SK-N-SH (cell line): ENCODE results near the gene PRR18. TPM values are rescaled to one million over a fixed set of nuclear protein-coding genes. Genes with fewer than 3 reads are reported as not detected.
A peak's percentile ranks its signal among the peaks of the same experiment; 100 is the strongest.

Source experiments
- CTCF ChIA-PET: fragments of 300-600, 350-600 bp; formaldehyde crosslinking; extraction: SDS; loops from one replicate; lab custom pipeline; 2021; lab: Yijun Ruan, JAX
- POLR2A ChIA-PET: fragments of 350-600 bp; sonication (Branson Sonifier 250); formaldehyde crosslinking; extraction: SDS; loops from one replicate; lab custom pipeline; 2020; ENCODE audit warnings: antibody characterized with exemption, inconsistent platforms; lab: Yijun Ruan, JAX
- DNase-seq: peaks from one replicate; pipeline ENCODE4 v3.0.0; 2012
- H2AFZ ChIP-seq: fragments of 200-600 bp; sonication (generic); 2 replicates; pipeline ENCODE4 v1.8.1; 2016; ENCODE audit warnings: antibody characterized with exemption, mild to moderate bottlenecking, low read depth
- H3F3A ChIP-seq: fragments of 200-600 bp; sonication (generic); replicated peaks from 2 replicates; pipeline ENCODE3; 2016; ENCODE audit warnings: antibody characterized with exemption, mild to moderate bottlenecking; ENCODE audit not compliant: insufficient read depth
- H3K27ac ChIP-seq, 2 experiments: fragments of 200-500 bp in 1 of 2; fragments of 200-600 bp in 1 of 2; sonication (Bioruptor generic) in 1 of 2; sonication (generic), shearing (Covaris generic) in 1 of 2; 2 replicates each; pipeline versions ENCODE4 v1.5.1 to v1.6.1; 2014 to 2016; ENCODE audit warnings: low read depth in 2 of 2, inconsistent platforms in 1 of 2, low read length in 1 of 2, mild to moderate bottlenecking in 1 of 2, mixed read lengths in 1 of 2
- H3K27me3 ChIP-seq: fragments of 200-600 bp; sonication (generic), shearing (Covaris generic); 2 replicates; pipeline ENCODE4 v1.6.1; 2016; ENCODE audit warnings: mixed run types; ENCODE audit not compliant: insufficient read depth
- H3K36me3 ChIP-seq, 2 experiments: fragments of 200-500 bp in 1 of 2; fragments of 200-600 bp in 1 of 2; sonication (Bioruptor generic) in 1 of 2; sonication (generic) in 1 of 2; replicated peaks in 1 of 2; 2 replicates each; pipeline versions ENCODE3 to v1.5.1; 2014 to 2016; ENCODE audit warnings: low read length in 1 of 2, mild to moderate bottlenecking in 1 of 2; ENCODE audit not compliant: insufficient read depth in 2 of 2, control insufficient read depth in 1 of 2
- H3K4me1 ChIP-seq, 2 experiments: fragments of 200-500 bp in 1 of 2; fragments of 200-600 bp in 1 of 2; sonication (Bioruptor generic) in 1 of 2; sonication (generic), shearing (Covaris generic) in 1 of 2; 2 replicates each; pipeline versions ENCODE4 v1.5.1 to v1.6.1; 2014 to 2016; ENCODE audit warnings: low read depth in 1 of 2, low read length in 1 of 2, mixed run types in 1 of 2; ENCODE audit not compliant: insufficient read depth in 2 of 2, control insufficient read depth in 1 of 2
- H3K4me2 ChIP-seq: fragments of 200-600 bp; sonication (generic), shearing (Covaris generic); 2 replicates; pipeline ENCODE4 v1.6.1; 2017; ENCODE audit warnings: mixed run types
- H3K4me3 ChIP-seq, 2 experiments: fragments of 200-500 bp in 1 of 2; fragments of 200-600 bp in 1 of 2; sonication (Bioruptor generic) in 1 of 2; sonication (generic), shearing (Covaris generic) in 1 of 2; 2 replicates each; pipeline versions ENCODE4 v1.5.1 to v1.8.1; 2014 to 2016; ENCODE audit warnings: low read depth in 2 of 2, inconsistent platforms in 1 of 2, low read length in 1 of 2, mild to moderate bottlenecking in 1 of 2, mixed read lengths in 1 of 2, moderate library complexity in 1 of 2
- H3K79me2 ChIP-seq: fragments of 200-600 bp; sonication (generic); 2 replicates; pipeline ENCODE4 v1.8.1; 2017; ENCODE audit warnings: mild to moderate bottlenecking; ENCODE audit not compliant: insufficient read depth
- H3K9ac ChIP-seq: fragments of 200-600 bp; sonication (generic); 2 replicates; pipeline ENCODE4 v1.6.1; 2017; ENCODE audit warnings: mixed run types
- H3K9me2 ChIP-seq: fragments of 200-600 bp; sonication (generic); 2 replicates; pipeline ENCODE4 v1.6.1; 2017; ENCODE audit warnings: mixed run types
- H3K9me3 ChIP-seq: fragments of 200-600 bp; sonication (generic); 2 replicates; pipeline ENCODE4 v1.6.1; 2017; ENCODE audit warnings: mixed run types, mild to moderate bottlenecking, moderate library complexity
- H4K20me1 ChIP-seq: fragments of 200-600 bp; sonication (generic); 2 replicates; pipeline ENCODE4 v1.6.1; 2017; ENCODE audit warnings: mild to moderate bottlenecking, mixed run types; ENCODE audit not compliant: insufficient read depth
- CHD2 ChIP-seq: fragments of 150-350 bp; IDR thresholded peaks from 2 replicates; pipeline ENCODE4 v1.6.1; 2018; ENCODE audit warnings: low read length; ENCODE audit not compliant: partially characterized antibody
- CTCF ChIP-seq: fragments of 200-600 bp; sonication (generic); IDR thresholded peaks from 2 replicates; pipeline ENCODE4 v1.6.1; 2017; ENCODE audit warnings: antibody characterized with exemption, mild to moderate bottlenecking, moderate library complexity
- ELF1 ChIP-seq: IDR thresholded peaks from 2 replicates; pipeline ENCODE4 v1.4.0; 2012
- EP300 ChIP-seq, 2 experiments: IDR thresholded peaks; 2 replicates each; pipeline versions ENCODE4 v1.4.0 to v1.6.1; 2012; ENCODE audit warnings: borderline replicate concordance in 1 of 2, low read depth in 1 of 2, low read length in 1 of 2
- FOSL2 ChIP-seq: IDR thresholded peaks from 2 replicates; pipeline ENCODE4 v1.4.0; 2012; ENCODE audit warnings: low read depth, mild to moderate bottlenecking, moderate library complexity, borderline replicate concordance
- GABPA ChIP-seq: IDR thresholded peaks from 2 replicates; pipeline ENCODE4 v1.4.0; 2012; ENCODE audit warnings: low read depth, mild to moderate bottlenecking
- POLR2AphosphoS5 ChIP-seq: IDR thresholded peaks from 2 replicates; pipeline ENCODE4 v1.6.1; 2012; ENCODE audit warnings: low read depth, low read length
- RCOR1 ChIP-seq: fragments of 150-350 bp; IDR thresholded peaks from 2 replicates; pipeline ENCODE4 v1.6.1; 2017; ENCODE audit warnings: antibody characterized with exemption, low read length
- SIN3A ChIP-seq: IDR thresholded peaks from 2 replicates; pipeline ENCODE4 v1.6.1; 2012; ENCODE audit warnings: low read depth, mild to moderate bottlenecking, low read length, moderate library complexity, borderline replicate concordance
- TAF1 ChIP-seq: IDR thresholded peaks from 2 replicates; pipeline ENCODE4 v1.6.1; 2012; ENCODE audit warnings: low read depth, mild to moderate bottlenecking, low read length, moderate library complexity, borderline replicate concordance
- TCF12 ChIP-seq: IDR thresholded peaks from 2 replicates; pipeline ENCODE4 v1.4.0; 2012
- USF2 ChIP-seq: fragments of 150-350 bp; IDR thresholded peaks from 2 replicates; pipeline ENCODE4 v1.6.1; 2017; ENCODE audit warnings: antibody characterized with exemption, low read length, low read depth, borderline replicate concordance
- YY1 ChIP-seq: IDR thresholded peaks from 2 replicates; pipeline ENCODE4 v1.4.0; 2012; ENCODE audit warnings: low read depth, mild to moderate bottlenecking
- WGBS: methylation state at CpG from one replicate; pipeline ENCODE4 v1.1.6; 2017; ENCODE audit warnings: low lambda C conversion rate; 5-methylcytosine and 5-hydroxymethylcytosine counted together
- polyA plus RNA-seq, 3 experiments: library from polyadenylated mRNA; depleted of rRNA; stranded (reverse); fragments of >200 nt; gene quantifications; 2 replicates each; pipeline ENCODE4 v1.2.3, GENCODE V29; 2012

Gene PRR18
- polyA plus RNA-seq, 1 of the 3 experiments (the other 2 are of a cell fraction), result 0.02 TPM

DNA sequence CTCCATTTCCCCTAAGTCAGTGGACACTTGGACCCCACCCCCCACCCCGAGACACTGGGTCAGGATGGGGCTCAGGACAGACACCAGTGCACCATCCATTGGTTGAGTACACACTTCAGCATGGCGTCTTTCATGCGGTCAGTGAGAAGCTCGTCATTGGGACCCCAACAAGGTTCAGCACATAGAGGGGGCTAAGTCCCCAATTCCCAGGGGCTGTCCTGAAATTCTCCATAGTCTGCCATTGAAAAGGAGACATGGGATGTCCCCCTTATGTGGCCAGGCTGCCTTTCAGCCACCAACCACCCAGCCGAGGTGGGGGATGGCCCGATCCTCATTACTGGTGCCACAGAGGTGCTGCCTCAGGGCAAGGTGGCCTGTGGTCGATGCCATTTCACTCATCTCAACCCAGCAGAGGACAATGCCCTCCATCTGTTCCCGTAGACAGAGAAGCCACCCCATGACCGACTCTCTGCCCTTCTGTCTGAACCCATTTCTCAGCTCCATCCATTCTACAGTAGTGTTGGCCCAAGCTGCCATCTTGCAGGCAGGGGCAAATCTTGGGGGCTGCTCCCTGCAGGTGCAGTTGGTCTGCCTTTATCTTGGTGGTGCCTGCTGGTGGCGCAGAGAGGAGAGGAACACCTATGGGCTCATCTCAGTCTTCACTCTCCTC is 37.4 kb downstream of the PRR18 start (continued):
- TF ChIP-seq USF2 (no peak), SIN3A (no peak), ELF1 (no peak), CTCF (no peak), YY1 (no peak), CHD2 (no peak), FOSL2 (no peak), RCOR1 (no peak), POLR2AphosphoS5 (no peak), GABPA (no peak)

DNA sequence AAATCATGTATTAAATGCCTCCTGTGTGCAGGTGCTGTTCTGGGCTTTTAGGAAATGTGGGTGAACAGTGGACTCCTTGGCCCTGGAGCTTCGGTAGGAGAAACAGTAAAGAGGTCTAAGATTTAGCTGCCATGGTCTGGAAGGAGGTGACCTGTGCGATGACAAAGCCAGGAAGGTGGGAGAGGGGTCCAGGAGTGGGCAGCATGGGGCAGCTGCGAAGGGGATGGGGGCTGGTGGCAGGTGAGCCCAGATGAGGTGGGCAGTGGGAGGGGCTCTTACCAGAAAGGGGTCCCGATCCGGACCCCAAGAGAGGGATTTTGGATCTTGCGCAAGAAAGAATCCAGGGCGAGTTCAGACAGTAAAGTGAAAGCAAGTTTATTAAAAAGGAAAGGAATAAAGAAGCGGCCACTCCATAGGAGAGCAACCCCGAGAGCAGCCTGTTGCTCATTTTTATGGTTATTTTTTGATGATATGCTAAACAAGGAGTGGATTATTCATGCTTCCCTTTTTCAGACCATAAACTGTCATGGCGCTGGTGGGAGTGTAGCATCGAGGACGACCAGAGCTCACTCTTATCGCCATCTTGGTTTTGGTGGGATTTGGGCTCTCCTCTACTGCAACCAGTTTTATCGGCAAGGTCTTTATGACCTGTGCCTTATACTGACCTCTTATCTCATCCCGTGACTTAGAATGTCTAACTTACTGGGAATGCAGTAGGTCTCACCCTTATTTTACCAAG is 38.7 kb downstream of the PRR18 start:
- ChIA-PET POLR2A (no interaction called here), CTCF (interaction anchor here (0.9 to 1.6 kb wide), 5 partner anchors 8 to 131 kb away, joined by 3 to 5 read pairs (median 3); no protein-coding TSS in a partner anchor)
- H3K36me3 ChIP-seq, result no peaks in the 10 kb centered on the region
- H3K27me3 ChIP-seq, result peaks cover 10% of the 10 kb centered on the region; the same call in 1 of the 2 replicates
- peak overlapping the region; percentile 65 for H3K4me2 ChIP-seq
- no peaks in the 10 kb centered on the region for H3K9me3 ChIP-seq
- H3F3A ChIP-seq, result no peaks in the 10 kb centered on the region
- H3K27ac ChIP-seq, result no peak overlapping the region
- no peak overlapping the region for H3K9ac ChIP-seq
- TF ChIP-seq EP300 (IDR thresholded peaks at IDR 0.05; ENCODE audit: borderline replicate concordance in 1 of 2, low read depth in 1 of 2, low read length in 1 of 2) (no peak), TAF1 (no peak), TCF12 (no peak)
- no peak overlapping the region for H2AFZ ChIP-seq
- no peaks in the 10 kb centered on the region; a peak in 1 of 4 replicates for H3K4me1 ChIP-seq
- H3K4me3 ChIP-seq, result peak overlapping the region in 1 of 2 experiments; percentile 19; a peak in 2 of 4 replicates
- WGBS, result 25% methylated on average over 15 of the region's 15 CpGs
- H3K79me2 ChIP-seq, result no peaks in the 10 kb centered on the region
- no peak for DNase-seq
- no peaks in the 10 kb centered on the region for H4K20me1 ChIP-seq
- no peaks in the 10 kb centered on the region for H3K9me2 ChIP-seq
